ENCODE measurements around the gene ITPR3. TPM values are rescaled to one million over a fixed set of nuclear protein-coding genes. Genes with fewer than 3 reads are reported as not detected.

Gene ITPR3
- total and polyA plus RNA-seq, 2 of the 13 experiments (the other 11 are each of a cell fraction or from before 2014, with no cell fraction given): 3.8 to 21.4 TPM

- TF ChIP-seq CHD4 (IDR thresholded peaks at IDR 0.05; ENCODE audit: borderline replicate concordance, low read length) (peak; percentile 89; the same call in 1 of the 2 replicates), MAFF (IDR thresholded peaks at IDR 0.05; ENCODE audit: low read depth, low read length) (0 out of 2 replicates have a peak, but pooled peaks have one; percentile 20), ZZZ3 (CRISPR knock-in tag; IDR thresholded peaks at IDR 0.05; ENCODE audit: borderline replicate concordance) (0 out of 2 replicates have a peak, but pooled peaks have one; percentile 17), ZBTB10 (CRISPR knock-in tag; IDR thresholded peaks at IDR 0.05; ENCODE audit: borderline replicate concordance) (0 out of 2 replicates have a peak, but pooled peaks have one; percentile 87), IKZF4 (CRISPR knock-in tag; IDR thresholded peaks at IDR 0.05; ENCODE audit: borderline replicate concordance, low read depth, not compliant biosample characterization) (peak; percentile 9), ZNF609 (CRISPR knock-in tag; IDR thresholded peaks at IDR 0.05; ENCODE audit: borderline replicate concordance) (peak; percentile 48; the same call in 1 of the 2 replicates), DR1 (CRISPR knock-in tag; IDR thresholded peaks at IDR 0.05) (no peak), JUN (CRISPR knock-in tag; IDR thresholded peaks at IDR 0.05) (peak; percentile 93), KLF13 (CRISPR knock-in tag; IDR thresholded peaks at IDR 0.05) (no peak), PHF21A (CRISPR knock-in tag; IDR thresholded peaks at IDR 0.05) (peak; percentile 88), ZNF598 (CRISPR knock-in tag; IDR thresholded peaks at IDR 0.05; ENCODE audit: borderline replicate concordance) (0 out of 2 replicates have a peak, but pooled peaks have one; percentile 5), TMF1 (CRISPR knock-in tag; IDR thresholded peaks at IDR 0.05; ENCODE audit: low read depth) (no peak), ZBTB2 (CRISPR knock-in tag; IDR thresholded peaks at IDR 0.05; ENCODE audit: low read depth) (no peak), ZNF782 (CRISPR knock-in tag; IDR thresholded peaks at IDR 0.05; ENCODE audit: borderline replicate concordance) (no peak), KDM4B (CRISPR knock-in tag; IDR thresholded peaks at IDR 0.05) (no peak; the same call in 1 of the 2 replicates), POGZ (CRISPR knock-in tag; IDR thresholded peaks at IDR 0.05) (peak; percentile 63), MAFK (conservative IDR thresholded peaks at IDR 0.05 in 1 of 2, IDR thresholded peaks at IDR 0.05 in 1 of 2; ENCODE audit: low read length in 2 of 2) (0 out of 4 replicates have a peak, but pooled peaks of 1 of the 2 experiments have one; percentile 12), ZC3H4 (CRISPR knock-in tag; IDR thresholded peaks at IDR 0.05; ENCODE audit: borderline replicate concordance) (no peak; the same call in 1 of the 2 replicates)
These were observed 31.2 kb upstream of the ITPR3 start (continued) for GRCh38 chr6:33589731-33590530.

All from HepG2 (cell line).